Measurements from ENCODE around the gene TRERF1.

DNA sequence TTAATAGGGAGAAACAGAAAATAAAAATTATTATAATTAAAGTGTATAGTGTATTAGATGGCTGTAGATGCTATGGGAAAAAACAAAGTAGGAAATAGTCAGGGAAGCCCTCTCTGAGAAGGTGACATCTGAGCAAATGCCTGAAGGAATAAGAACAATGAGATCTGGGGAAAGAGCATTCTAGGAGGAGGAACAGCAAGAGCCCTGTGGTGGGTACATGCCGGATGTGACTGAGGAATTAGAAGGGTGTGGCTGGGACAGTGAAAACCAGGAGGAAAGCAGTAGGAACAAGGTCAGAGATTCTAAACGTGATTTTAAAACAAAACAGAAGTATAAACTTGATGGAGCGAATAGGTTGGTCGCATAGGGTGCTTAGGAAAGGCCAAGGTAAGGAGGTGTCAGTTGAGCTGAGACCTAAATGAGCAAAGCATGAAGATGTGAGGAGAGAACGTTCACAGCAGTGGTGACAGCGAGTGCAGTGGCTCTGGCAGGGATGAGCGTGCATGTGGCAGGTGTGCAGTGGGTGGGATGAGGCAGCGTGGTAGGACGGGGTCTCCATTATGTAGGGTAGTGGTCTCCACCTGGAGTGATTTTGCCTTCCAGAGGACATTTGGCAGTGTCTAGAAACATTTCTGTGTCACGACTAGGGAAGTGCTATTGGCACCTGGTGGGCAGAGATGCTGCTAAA is 137.0 kb downstream of the TRERF1 start:
- TF ChIP-seq FOXP2 (optimal IDR thresholded peaks at IDR 0.05; ENCODE audit: control extremely low read depth, extremely low read length, insufficient read depth), result no peak
- TF ChIP-seq EZH2 (IDR thresholded peaks at IDR 0.05), result no peak

All from SK-N-MC (cell line).